CD4-positive, CD25-positive, alpha-beta regulatory T cell (primary cell): ENCODE results near the gene ATP1A3. TPM values are rescaled to one million over a fixed set of nuclear protein-coding genes. Genes with fewer than 3 reads are reported as not detected.
A peak's percentile ranks its signal among the peaks of the same experiment; 100 is the strongest.
"Not testable (repeated sequence)": the region's sequence is repeated elsewhere in the genome, so short reads cannot be mapped to it uniquely, and the experiment has no call there.

Experiments
- ATAC-seq, 2 donors: fragments of 150-1000 bp; cut with Tn5 transposase; one replicate each; pipeline ENCODE4 v1.10.0; 2021; ENCODE audit warnings: low read depth in 2 of 2, moderate number of reproducible peaks in 2 of 2, moderate library complexity in 1 of 2
- DNase-seq, 3 donors: peaks; one replicate each; pipeline versions ENCODE4 v3.0.0 to v3.0.0-alpha.2; 2012 to 2022; ENCODE audit warnings: mixed read lengths in 1 of 3
- H3K27ac ChIP-seq: one replicate; pipeline ENCODE4 v1.7.0; 2013; ENCODE audit warnings: mild to moderate bottlenecking, low read length; ENCODE audit not compliant: insufficient read depth, poor library complexity, severe bottlenecking
- H3K27me3 ChIP-seq: one replicate; pipeline ENCODE4 v1.7.0; 2013; ENCODE audit warnings: low read length; ENCODE audit not compliant: control insufficient read depth, insufficient read depth
- H3K36me3 ChIP-seq: one replicate; pipeline ENCODE4 v1.7.0; 2013; ENCODE audit warnings: mild to moderate bottlenecking, low read length, moderate library complexity; ENCODE audit not compliant: control insufficient read depth, insufficient read depth
- H3K4me1 ChIP-seq: 2 replicates; pipeline ENCODE4 v1.7.0; 2013; ENCODE audit warnings: mild to moderate bottlenecking, low read length; ENCODE audit not compliant: insufficient read depth, control insufficient read depth, poor library complexity, severe bottlenecking
- H3K4me3 ChIP-seq: one replicate; pipeline ENCODE4 v1.7.0; 2013; ENCODE audit warnings: low read depth, mild to moderate bottlenecking, low read length, moderate library complexity
- H3K9me3 ChIP-seq, 2 experiments: 1 replicate in 1 of 2; 2 replicates in 1 of 2; pipeline ENCODE4 v1.7.0; 2013; ENCODE audit warnings: low read length in 2 of 2, mild to moderate bottlenecking in 1 of 2, moderate library complexity in 1 of 2; ENCODE audit not compliant: control insufficient read depth in 2 of 2
- H3K27ac Mint-ChIP-seq, 3 donors: one replicate each; pipeline ENCODE4 v1.8.0; 2020 to 2022; ENCODE audit warnings: mild to moderate bottlenecking in 3 of 3, mixed read lengths in 3 of 3, moderate library complexity in 2 of 3
- H3K27me3 Mint-ChIP-seq: one replicate; pipeline ENCODE4 v1.8.0; 2022; ENCODE audit warnings: mild to moderate bottlenecking, mixed read lengths
- H3K36me3 Mint-ChIP-seq: one replicate; pipeline ENCODE4 v1.8.0; 2020; ENCODE audit warnings: mixed read lengths
- H3K4me1 Mint-ChIP-seq, 4 donors: one replicate each; pipeline ENCODE4 v1.8.0; 2020 to 2022; ENCODE audit warnings: mixed read lengths in 4 of 4, mild to moderate bottlenecking in 1 of 4
- H3K4me3 Mint-ChIP-seq, 4 donors: one replicate each; pipeline ENCODE4 v1.8.0; 2020 to 2022; ENCODE audit warnings: mild to moderate bottlenecking in 4 of 4, mixed read lengths in 4 of 4, moderate library complexity in 3 of 4
- H3K9me3 Mint-ChIP-seq, 7 donors: one replicate each; pipeline ENCODE4 v1.8.0; 2020 to 2022; ENCODE audit warnings: mixed read lengths in 7 of 7, mild to moderate bottlenecking in 3 of 7, moderate library complexity in 2 of 7
- polyA plus RNA-seq, 4 donors: library from polyadenylated mRNA; unstranded; fragments of 300-500 nt; fragmentation: Illumina TruSeq; gene quantifications; one replicate each; pipeline ENCODE4 v1.2.3, GENCODE V29; 2021
- total RNA-seq: library from RNA; stranded (reverse); gene quantifications from one replicate; pipeline ENCODE4 v1.2.3, GENCODE V29; 2022

The ATP1A3 gene
- total and polyA plus RNA-seq, 5 donors from 2014 or later = 0.92 to 11.1 (median 1.9) TPM

DNA sequence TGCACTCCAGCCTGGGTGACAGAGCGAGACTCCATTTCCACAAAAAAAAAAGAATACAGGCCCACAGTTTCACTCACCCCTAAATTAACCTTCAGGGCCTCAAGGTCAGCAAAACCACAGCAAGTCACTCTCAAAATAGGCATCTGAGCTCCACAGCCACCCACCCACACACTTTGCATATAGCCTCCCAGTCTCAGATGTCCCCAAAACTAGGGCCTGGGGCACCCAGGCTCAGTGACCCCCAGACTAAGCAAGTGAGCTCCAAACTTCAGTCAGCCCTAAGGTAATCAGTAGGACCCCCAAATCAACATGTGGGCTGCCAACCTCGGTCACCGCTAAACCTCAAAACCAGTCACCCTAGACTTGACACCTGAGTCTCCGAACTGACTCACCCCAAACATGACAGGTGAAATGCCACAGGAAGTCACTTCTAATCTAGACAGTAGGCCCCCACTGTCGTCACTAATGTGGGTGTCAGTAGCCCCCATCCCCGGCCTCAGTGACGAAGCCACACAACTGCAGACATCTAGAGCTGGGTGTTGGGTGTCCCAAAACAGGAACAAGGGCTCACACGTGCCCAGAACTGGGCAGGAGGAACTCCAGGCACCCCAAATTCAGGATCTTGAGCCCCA, 48.8 kb downstream of the ATP1A3 start:
- Mint-ChIP-seq H3K4me3 (peak overlapping the region; percentile 43 to 83 (median 79)), H3K4me1 (peaks cover 6 to 64% (median 21%) of the 10 kb centered on the region in 4 donors), H3K36me3 (no peaks in the 10 kb centered on the region), H3K27me3 (peaks cover 25% of the 10 kb centered on the region), H3K27ac (peak overlapping the region; percentile 98 to 100 (median 98)), H3K9me3 (peaks cover 0 to 4% (median 0%) of the 10 kb centered on the region in 7 donors)
- H3K9me3 ChIP-seq = no peaks in the 10 kb centered on the region
- H3K4me3 ChIP-seq = no peak overlapping the region
- H3K4me1 ChIP-seq = peaks cover 40% of the 10 kb centered on the region
- DNase-seq = peak; percentile 83 to 90 (median 87)
- no peaks in the 10 kb centered on the region for H3K27me3 ChIP-seq
- no peaks in the 10 kb centered on the region for H3K36me3 ChIP-seq
- peak; percentile 98 for ATAC-seq
- peak overlapping the region; percentile 85 for H3K27ac ChIP-seq

DNA sequence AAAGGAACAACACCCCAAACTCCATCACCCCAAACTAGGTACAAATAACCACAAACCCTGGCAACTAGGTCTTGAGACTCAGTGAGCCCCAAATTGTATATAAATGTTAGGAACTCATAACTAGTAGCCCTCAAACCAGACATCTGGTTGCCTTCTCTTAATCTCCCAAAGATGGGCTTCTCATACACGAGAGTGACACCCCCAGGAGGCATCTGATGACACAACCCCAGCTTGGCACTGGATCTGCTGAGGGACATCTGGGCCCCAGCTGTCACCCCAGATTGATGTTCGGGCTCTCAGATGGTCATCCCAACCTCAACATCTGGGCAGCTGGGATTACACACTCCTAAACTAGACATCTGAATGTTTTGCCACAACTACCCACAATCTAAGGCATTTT, 49.7 kb downstream of the ATP1A3 start:
- Histone ChIP-seq H3K9me3 (no peaks in the 10 kb centered on the region), H3K27me3 (no peaks in the 10 kb centered on the region), H3K4me3 (no peak overlapping the region), H3K27ac (peak overlapping the region; percentile 85), H3K4me1 (peaks cover 48% of the 10 kb centered on the region), H3K36me3 (no peaks in the 10 kb centered on the region)
- Mint-ChIP-seq H3K27ac (peak overlapping the region; percentile 87 to 98 (median 98)), H3K9me3 (peaks cover 0 to 4% (median 0%) of the 10 kb centered on the region in 7 donors), H3K4me3 (peak overlapping the region in 2 of 4 donors; percentile 52 to 63), H3K36me3 (no peaks in the 10 kb centered on the region), H3K27me3 (peaks cover 26% of the 10 kb centered on the region), H3K4me1 (peaks cover 6 to 68% (median 21%) of the 10 kb centered on the region in 4 donors)
- ATAC-seq (no peak), DNase-seq (no peak)

DNA sequence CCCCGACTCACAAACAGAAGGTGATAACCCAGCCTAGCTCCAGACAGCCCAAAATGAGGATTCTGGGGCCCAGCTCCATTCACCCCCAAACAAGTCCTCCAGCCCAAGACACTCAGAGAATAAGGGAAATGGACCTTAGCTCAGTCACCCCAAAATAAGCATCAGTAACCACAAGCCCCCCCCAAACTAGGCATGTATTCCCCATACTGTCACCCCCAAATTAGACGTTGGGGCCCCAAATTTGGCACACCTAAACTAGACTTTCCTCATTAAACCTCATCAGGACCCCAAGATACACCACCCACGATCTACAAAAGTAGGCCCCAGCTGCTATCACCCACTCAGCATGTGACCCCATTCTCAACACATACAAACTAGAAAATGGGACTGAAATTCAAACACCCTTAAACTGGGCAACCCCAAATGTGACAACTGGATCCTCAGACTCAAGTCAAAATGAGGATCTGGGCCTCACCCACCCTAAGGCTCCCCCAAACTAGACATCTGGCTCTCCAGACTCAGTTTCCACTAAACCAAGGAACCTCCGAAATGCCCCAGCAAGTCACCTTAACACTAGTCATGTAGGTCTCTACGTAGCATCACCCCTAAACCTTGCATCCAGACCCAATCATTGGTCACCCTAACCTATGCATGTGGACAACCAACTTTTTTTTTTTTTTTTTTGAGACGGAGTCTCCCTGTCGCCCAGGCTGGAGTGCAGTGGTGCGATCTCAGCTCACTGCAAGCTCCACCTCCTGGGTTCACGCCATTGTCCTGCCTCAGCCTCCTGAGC, 52.4 kb downstream of the ATP1A3 start:
- no peaks in the 10 kb centered on the region for H3K9me3 ChIP-seq
- peaks cover 35% of the 10 kb centered on the region for H3K27me3 Mint-ChIP-seq

DNA sequence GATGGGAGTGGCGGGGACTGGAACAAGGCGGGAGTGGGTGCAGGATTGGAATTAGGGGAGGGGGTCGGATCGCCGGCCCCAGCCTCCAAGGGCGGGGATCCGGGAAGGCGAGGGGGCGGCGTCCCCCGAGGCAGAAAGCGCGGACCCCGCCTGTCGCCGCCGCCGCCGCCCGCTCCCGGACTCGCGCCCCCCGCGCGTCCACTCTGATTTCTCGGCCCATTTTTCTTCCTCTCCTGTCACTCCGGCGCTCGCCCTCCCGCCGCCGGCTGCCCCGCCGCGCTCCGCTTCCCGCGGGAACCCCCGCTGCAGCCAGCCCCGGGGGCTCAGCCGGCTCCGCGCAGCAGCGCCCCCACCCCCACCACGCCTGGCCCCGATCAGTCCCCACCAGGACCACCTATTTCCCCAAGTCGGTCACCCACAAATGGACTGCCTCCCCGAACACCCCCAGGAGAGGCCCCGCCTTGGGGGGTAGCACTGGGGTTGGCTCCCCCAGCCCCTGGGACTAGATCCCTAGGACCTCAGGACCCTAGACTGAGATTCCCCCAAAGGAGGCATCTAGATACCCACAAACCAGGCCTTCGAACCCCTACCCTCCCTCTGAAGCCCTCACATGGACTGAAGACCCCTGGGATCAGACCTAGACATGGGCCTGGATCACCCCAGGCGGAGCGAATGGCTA, 53.2 kb downstream of the ATP1A3 start:
- peaks cover 6 to 59% (median 26%) of the 10 kb centered on the region in 4 donors for H3K4me1 Mint-ChIP-seq
- H3K27me3 Mint-ChIP-seq = peaks cover 39% of the 10 kb centered on the region
- no peak for DNase-seq

More for the DNA sequence above, 52.4 kb downstream of the ATP1A3 start:
- H3K36me3 ChIP-seq = no peaks in the 10 kb centered on the region
- peaks cover 0 to 4% (median 0%) of the 10 kb centered on the region in 7 donors for H3K9me3 Mint-ChIP-seq
- no peak overlapping the region for H3K4me3 ChIP-seq
- peaks cover 45% of the 10 kb centered on the region for H3K4me1 ChIP-seq
- H3K27ac Mint-ChIP-seq = peak overlapping the region in 2 of 3 donors; percentile 79 to 87
- H3K4me3 Mint-ChIP-seq = peak overlapping the region; percentile 78 to 88 (median 84)
- peaks cover 6 to 60% (median 24%) of the 10 kb centered on the region in 4 donors for H3K4me1 Mint-ChIP-seq
- no peak overlapping the region for H3K27ac ChIP-seq
- H3K27me3 ChIP-seq = no peaks in the 10 kb centered on the region
- DNase-seq = no peak
- ATAC-seq = no peak
- H3K36me3 Mint-ChIP-seq = no peaks in the 10 kb centered on the region

DNA sequence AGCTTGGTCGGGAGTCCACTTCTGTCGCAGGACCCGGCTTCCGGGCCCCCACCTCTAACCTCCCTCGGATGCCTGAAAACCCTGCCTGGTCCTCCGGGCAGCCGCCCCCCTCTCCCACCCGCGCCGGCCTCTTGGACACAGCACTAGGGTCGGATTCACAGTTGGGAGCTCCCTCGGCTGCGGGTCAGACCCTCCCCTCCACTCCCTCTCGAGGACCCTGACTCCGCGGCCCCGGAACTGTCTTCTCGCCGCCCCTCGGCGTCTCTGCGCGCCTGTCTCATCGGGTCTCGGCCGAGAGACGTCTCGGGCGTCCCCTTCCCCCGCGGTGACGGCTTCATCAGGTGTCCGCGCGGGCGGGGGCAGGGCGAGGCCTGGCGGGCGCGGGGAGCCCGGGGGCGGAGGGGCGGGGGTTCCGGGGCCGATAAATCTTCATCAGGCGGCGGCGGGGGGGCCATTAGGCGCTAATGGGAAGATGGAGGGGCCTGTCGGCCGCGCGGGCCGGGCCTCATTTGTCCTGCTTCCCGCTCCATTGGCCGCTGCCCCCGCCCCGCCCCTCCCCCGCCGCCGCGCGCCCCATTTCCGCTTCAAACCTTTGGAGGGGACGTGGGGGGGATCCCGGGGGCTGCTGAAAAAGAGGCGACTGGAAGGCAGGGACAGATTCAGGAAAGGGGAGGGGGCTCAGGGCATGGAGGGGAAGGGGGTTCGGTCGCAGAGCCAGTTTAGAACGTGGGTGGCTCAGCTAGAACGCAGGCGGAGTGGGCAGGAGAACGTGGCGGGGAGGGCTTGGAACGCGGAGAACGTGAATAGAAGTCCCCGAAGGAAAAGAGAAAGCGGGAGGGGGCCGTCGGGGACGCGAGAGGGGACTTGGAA, 53.9 kb downstream of the ATP1A3 start:
- H3K4me3 ChIP-seq = peak overlapping the region; percentile 32
- Mint-ChIP-seq H3K27ac (peak overlapping the region in 2 of 3 donors; percentile 38 to 96), H3K9me3 (peaks cover 0 to 4% (median 0%) of the 10 kb centered on the region in 7 donors), H3K36me3 (no peaks in the 10 kb centered on the region), H3K4me1 (peaks cover under 1 to 55% (median 22%) of the 10 kb centered on the region in 4 donors), H3K27me3 (peaks cover 37% of the 10 kb centered on the region), H3K4me3 (peak overlapping the region; percentile 84 to 93 (median 89))
- no peaks in the 10 kb centered on the region for H3K27me3 ChIP-seq
- peaks cover 40% of the 10 kb centered on the region for H3K4me1 ChIP-seq
- no peaks in the 10 kb centered on the region for H3K9me3 ChIP-seq
- ATAC-seq (peak in 1 of 2 donors; percentile 32), DNase-seq (peak in 2 of 3 donors; percentile 29 to 36)
- peak overlapping the region; percentile 70 for H3K27ac ChIP-seq
- no peaks in the 10 kb centered on the region for H3K36me3 ChIP-seq

More for the DNA sequence above, 53.2 kb downstream of the ATP1A3 start:
- no peaks in the 10 kb centered on the region for H3K27me3 ChIP-seq
- peaks cover 42% of the 10 kb centered on the region for H3K4me1 ChIP-seq
- peak overlapping the region; percentile 32 for H3K4me3 ChIP-seq
- no peaks in the 10 kb centered on the region for H3K36me3 Mint-ChIP-seq
- no peaks in the 10 kb centered on the region for H3K36me3 ChIP-seq
- peak overlapping the region; percentile 88 to 93 (median 89) for H3K4me3 Mint-ChIP-seq
- H3K9me3 ChIP-seq = no peaks in the 10 kb centered on the region
- peak overlapping the region; percentile 26 to 96 (median 79) for H3K27ac Mint-ChIP-seq
- H3K9me3 Mint-ChIP-seq = peaks cover 0 to 4% (median 0%) of the 10 kb centered on the region in 7 donors
- peak overlapping the region; percentile 70 for H3K27ac ChIP-seq
- no peak for ATAC-seq

DNA sequence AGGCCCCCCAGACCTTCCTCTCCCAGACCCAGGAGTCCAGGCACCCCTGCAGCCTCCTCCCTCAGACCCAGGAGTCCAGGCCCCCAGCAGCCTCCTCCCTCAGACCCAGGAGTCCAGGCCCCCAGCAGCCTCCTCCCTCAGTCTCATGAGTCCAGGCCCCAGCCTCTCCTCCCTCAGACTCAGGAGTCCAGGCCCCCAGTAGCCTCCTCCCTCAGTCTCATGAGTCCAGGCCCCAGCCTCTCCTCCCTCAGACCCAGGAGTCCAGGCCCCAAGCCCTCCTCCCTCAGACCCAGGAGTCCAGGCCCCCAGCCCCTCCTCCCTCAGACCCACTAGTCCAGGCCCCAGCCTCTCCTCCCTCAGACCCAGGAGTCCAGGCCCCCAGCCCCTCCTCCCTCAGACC, 54.8 kb downstream of the ATP1A3 start:
- H3K4me1 Mint-ChIP-seq = peaks cover 0 to 55% (median 21%) of the 10 kb centered on the region in 4 donors
- peak overlapping the region in 1 of 3 donors; percentile 83 for H3K27ac Mint-ChIP-seq
- peaks cover 41% of the 10 kb centered on the region for H3K27me3 Mint-ChIP-seq
- H3K9me3 ChIP-seq, H3K36me3 Mint-ChIP-seq, H3K4me3 ChIP-seq, H3K27ac ChIP-seq, H3K36me3 ChIP-seq, H3K27me3 ChIP-seq, DNase-seq, H3K9me3 Mint-ChIP-seq, ATAC-seq, H3K4me3 Mint-ChIP-seq: not testable (repeated sequence)
- peaks cover 40% of the 10 kb centered on the region for H3K4me1 ChIP-seq
